Bronchus fibroblast of lung (primary cell): ENCODE data around the gene GMPPB. TPM values are rescaled to one million over a fixed set of nuclear protein-coding genes. Genes with fewer than 3 reads are reported as not detected.

Experiments
- total RNA-seq: library from RNA; depleted of rRNA; stranded (reverse); fragments of >200 nt; gene quantifications from 2 replicates; pipeline ENCODE4 v1.2.3, GENCODE V29; 2015

The GMPPB gene
- total RNA-seq = 48.8 and 50.3 TPM in 2 replicates

GRCh38 chr3:49723628-49724551 is at the start of gene GMPPB:
GMPPB (minus strand) TSS chr3:49723951; CDS start chr3:49723726, 225 bp downstream.

GRCh38 chr3:49719214-49719884 is 4.4 kb downstream of the GMPPB start, which contains the start of gene AMIGO3:
AMIGO3 (minus strand) TSS chr3:49719684; CDS start chr3:49719465, 219 bp downstream.

GRCh38 chr3:49689046-49689907 is 34.5 kb downstream of the GMPPB start, which contains the start of the genes MST1 and RNF123:
MST1 (minus strand) TSS chr3:49689474; CDS start chr3:49688691, 783 bp downstream.
RNF123 (plus strand) TSS chr3:49689557; CDS start chr3:49691166, 1,609 bp downstream.

GRCh38 chr3:49673715-49674496 is 49.8 kb downstream of the GMPPB start, which contains the start of gene APEH:
APEH (plus strand) TSS chr3:49674351; CDS start chr3:49674402, 51 bp downstream.

Other genes starting within 250 kb of the GMPPB start
- 0.15 and 0.17 TPM in 2 replicates for gene BSN, start 169.5 kb downstream of the GMPPB start, total RNA-seq
- 98.7 and 110 TPM in 2 replicates for gene APEH, start 49.6 kb downstream of the GMPPB start, total RNA-seq
- gene MST1, start 34.5 kb downstream of the GMPPB start, total RNA-seq = 5.1 and 5.4 TPM in 2 replicates
- 21.7 and 22.0 TPM in 2 replicates for gene RNF123, start 34.4 kb downstream of the GMPPB start, total RNA-seq
- 0.50 and 1.2 TPM in 2 replicates for gene AMIGO3, start 4.3 kb downstream of the GMPPB start, total RNA-seq
- 18.2 and 24.5 TPM in 2 replicates for gene IP6K1, start 62.6 kb upstream of the GMPPB start, total RNA-seq
- not detected in 2 replicates for gene CDHR4, start 75.9 kb upstream of the GMPPB start, total RNA-seq
- 2.5 and 3.4 TPM in 2 replicates for gene INKA1, start 79.3 kb upstream of the GMPPB start, total RNA-seq
- gene UBA7, start 90.0 kb upstream of the GMPPB start, total RNA-seq = 12.0 and 14.5 TPM in 2 replicates
- 10.3 and 12.8 TPM in 2 replicates for gene TRAIP, start 132.6 kb upstream of the GMPPB start, total RNA-seq
- gene CAMKV, start 146.0 kb upstream of the GMPPB start, total RNA-seq = not detected in 2 replicates
- 0.45 and 0.50 TPM in 2 replicates for gene MST1R, start 179.9 kb upstream of the GMPPB start, total RNA-seq
- gene MON1A, start 205.9 kb upstream of the GMPPB start, total RNA-seq = 15.3 and 20.8 TPM in 2 replicates
- 20.5 and 24.7 TPM in 2 replicates for gene RBM6, start 216.2 kb upstream of the GMPPB start, total RNA-seq